Measurements from ENCODE around the gene EGLN2. TPM values are rescaled to one million over a fixed set of nuclear protein-coding genes. Genes with fewer than 3 reads are reported as not detected.
"Not testable (repeated sequence)": the region's sequence is repeated elsewhere in the genome, so short reads cannot be mapped to it uniquely, and the experiment has no call there.

The EGLN2 gene
- total RNA-seq, 2 donors from 2014 or later = 113 to 127 TPM

- H3K9me3 ChIP-seq = no peaks in the 10 kb centered on the region
- H3K4me3 ChIP-seq = peak overlapping the region; percentile 69
- H3K27me3 ChIP-seq (replicated peaks; ENCODE audit: insufficient read depth) = no peaks in the 10 kb centered on the region
- TF ChIP-seq, protein P1, sequence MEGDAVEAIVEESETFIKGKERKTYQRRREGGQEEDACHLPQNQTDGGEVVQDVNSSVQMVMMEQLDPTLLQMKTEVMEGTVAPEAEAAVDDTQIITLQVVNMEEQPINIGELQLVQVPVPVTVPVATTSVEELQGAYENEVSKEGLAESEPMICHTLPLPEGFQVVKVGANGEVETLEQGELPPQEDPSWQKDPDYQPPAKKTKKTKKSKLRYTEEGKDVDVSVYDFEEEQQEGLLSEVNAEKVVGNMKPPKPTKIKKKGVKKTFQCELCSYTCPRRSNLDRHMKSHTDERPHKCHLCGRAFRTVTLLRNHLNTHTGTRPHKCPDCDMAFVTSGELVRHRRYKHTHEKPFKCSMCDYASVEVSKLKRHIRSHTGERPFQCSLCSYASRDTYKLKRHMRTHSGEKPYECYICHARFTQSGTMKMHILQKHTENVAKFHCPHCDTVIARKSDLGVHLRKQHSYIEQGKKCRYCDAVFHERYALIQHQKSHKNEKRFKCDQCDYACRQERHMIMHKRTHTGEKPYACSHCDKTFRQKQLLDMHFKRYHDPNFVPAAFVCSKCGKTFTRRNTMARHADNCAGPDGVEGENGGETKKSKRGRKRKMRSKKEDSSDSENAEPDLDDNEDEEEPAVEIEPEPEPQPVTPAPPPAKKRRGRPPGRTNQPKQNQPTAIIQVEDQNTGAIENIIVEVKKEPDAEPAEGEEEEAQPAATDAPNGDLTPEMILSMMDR (IDR thresholded peaks at IDR 0.05) = no peak
- no peak for ATAC-seq (ENCODE audit: insufficient number of reproducible peaks, low FRiP score, low read depth)
- peak overlapping the region; percentile 50 to 73 for H3K27ac ChIP-seq
- H3K4me1 ChIP-seq (ENCODE audit: control insufficient read depth in 1 of 2, low read depth in 2 of 2) = peaks cover 10 to 50% of the 10 kb centered on the region in 2 donors
- H3K36me3 ChIP-seq = peaks cover 15% of the 10 kb centered on the region
- no peak for DNase-seq (ENCODE audit: low spot score)
Measured at GRCh38 chr19:40811478-40812341, 12.7 kb downstream of the EGLN2 start.

- ATAC-seq (ENCODE audit: insufficient number of reproducible peaks, low FRiP score, low read depth); H3K9me3 ChIP-seq; H3K4me3 ChIP-seq; H3K27ac ChIP-seq; H3K27me3 ChIP-seq (replicated peaks; ENCODE audit: insufficient read depth); DNase-seq (ENCODE audit: low spot score): not testable (repeated sequence)
- Histone ChIP-seq H3K36me3 (peaks cover 15% of the 10 kb centered on the region), H3K4me1 (ENCODE audit: control insufficient read depth in 1 of 2, low read depth in 2 of 2) (peaks cover 10 to 42% of the 10 kb centered on the region in 2 donors)
Measured at GRCh38 chr19:40812571-40812970, 13.6 kb downstream of the EGLN2 start.

DNA sequence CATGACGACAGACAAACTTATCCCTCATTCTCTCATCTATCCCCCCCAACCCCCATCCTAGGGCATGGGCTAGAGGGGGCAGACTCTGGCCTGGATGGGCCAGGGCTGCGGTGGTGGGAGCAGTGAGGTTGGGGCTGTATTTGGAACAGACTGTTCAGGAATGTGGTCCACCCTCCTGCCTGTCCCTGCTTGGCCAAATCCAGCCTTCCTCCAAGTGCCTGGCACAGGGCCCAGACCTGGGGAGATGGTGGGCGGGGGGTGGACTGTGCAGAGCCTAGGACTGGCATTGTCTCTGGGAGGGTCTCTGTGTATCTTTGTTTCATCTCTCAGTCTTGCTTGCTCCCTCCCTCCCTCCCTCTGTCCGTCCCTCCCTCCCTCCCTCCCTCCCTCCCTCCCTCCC lies 14.2 kb downstream of the EGLN2 start:
- TF ChIP-seq, protein P1 (IDR thresholded peaks at IDR 0.05) = no peak
- no peak for ATAC-seq (ENCODE audit: insufficient number of reproducible peaks, low FRiP score, low read depth)
- peaks cover 10 to 39% of the 10 kb centered on the region in 2 donors for H3K4me1 ChIP-seq (ENCODE audit: control insufficient read depth in 1 of 2, low read depth in 2 of 2)

DNA sequence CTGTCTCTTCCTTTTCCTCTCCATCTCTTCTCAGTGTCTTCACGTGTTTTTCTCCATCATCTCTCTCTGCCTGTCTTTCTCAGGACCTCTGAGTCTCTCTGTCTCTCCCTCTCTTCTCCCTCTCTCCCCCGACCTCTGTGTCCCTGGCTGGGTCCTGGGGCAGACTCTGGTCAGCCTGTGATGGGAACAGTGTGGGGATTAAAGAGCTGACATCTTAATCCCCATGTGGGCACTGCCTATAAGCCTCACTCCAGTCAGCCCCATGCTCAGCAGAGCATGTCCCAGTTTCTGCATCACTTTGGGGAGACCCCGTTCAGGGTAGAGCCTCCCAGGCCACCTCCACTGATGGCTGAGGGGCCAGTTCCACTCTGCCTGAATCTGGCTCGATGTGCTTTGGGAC lies 16.2 kb downstream of the EGLN2 start:
- no peaks in the 10 kb centered on the region for H3K27me3 ChIP-seq (replicated peaks; ENCODE audit: insufficient read depth)
- no peak for DNase-seq (ENCODE audit: low spot score)
- no peak overlapping the region for H3K27ac ChIP-seq
- H3K4me1 ChIP-seq (ENCODE audit: control insufficient read depth in 1 of 2, low read depth in 2 of 2) = peaks cover 17 to 45% of the 10 kb centered on the region in 2 donors
- no peak for ATAC-seq (ENCODE audit: insufficient number of reproducible peaks, low FRiP score, low read depth)
- TF ChIP-seq, protein P1 (IDR thresholded peaks at IDR 0.05) = no peak
- H3K36me3 ChIP-seq = no peaks in the 10 kb centered on the region
- no peaks in the 10 kb centered on the region for H3K9me3 ChIP-seq
- H3K4me3 ChIP-seq = no peak overlapping the region

More for the DNA sequence above, 14.2 kb downstream of the EGLN2 start:
- Histone ChIP-seq H3K27ac (no peak overlapping the region), H3K27me3 (replicated peaks; ENCODE audit: insufficient read depth) (no peaks in the 10 kb centered on the region), H3K4me3 (no peak overlapping the region), H3K36me3 (peaks cover 10% of the 10 kb centered on the region), H3K9me3 (no peaks in the 10 kb centered on the region)
- DNase-seq (ENCODE audit: low spot score) = no peak

- not testable (repeated sequence) for H3K27ac ChIP-seq; H3K9me3 ChIP-seq; ATAC-seq (ENCODE audit: insufficient number of reproducible peaks, low FRiP score, low read depth); H3K36me3 ChIP-seq; DNase-seq (ENCODE audit: low spot score); H3K27me3 ChIP-seq (replicated peaks; ENCODE audit: insufficient read depth)
- TF ChIP-seq, protein P1 (IDR thresholded peaks at IDR 0.05) = peak; percentile 40
- Histone ChIP-seq H3K4me1 (ENCODE audit: control insufficient read depth in 1 of 2, low read depth in 2 of 2) (peaks cover 20 to 35% of the 10 kb centered on the region in 2 donors), H3K4me3 (peak overlapping the region; percentile 65)
Measured at GRCh38 chr19:40818480-40819399, 19.7 kb downstream of the EGLN2 start.
